Uterus (tissue), 2 donors: ENCODE measurements around the gene MTG2.

ENCODE experiments used
- POLR2A ChIP-seq, 2 donors: fragments of 450-650 bp; IDR thresholded peaks; one replicate each; pipeline ENCODE4 v1.6.1; 2016; ENCODE audit warnings: antibody characterized with exemption in 2 of 2, mild to moderate bottlenecking in 1 of 2, moderate library complexity in 1 of 2
- TF ChIP-seq, protein P1 (sequence below), 4 experiments: fragments of 200-600 bp in 2 of 4; fragments of 450-650 bp in 2 of 4; sonication (generic) in 2 of 4; IDR thresholded peaks; one replicate each; pipeline ENCODE4 v1.5.1; 2016 to 2019; ENCODE audit warnings: antibody characterized with exemption in 4 of 4, mild to moderate bottlenecking in 2 of 4, moderate library complexity in 1 of 4

DNA sequence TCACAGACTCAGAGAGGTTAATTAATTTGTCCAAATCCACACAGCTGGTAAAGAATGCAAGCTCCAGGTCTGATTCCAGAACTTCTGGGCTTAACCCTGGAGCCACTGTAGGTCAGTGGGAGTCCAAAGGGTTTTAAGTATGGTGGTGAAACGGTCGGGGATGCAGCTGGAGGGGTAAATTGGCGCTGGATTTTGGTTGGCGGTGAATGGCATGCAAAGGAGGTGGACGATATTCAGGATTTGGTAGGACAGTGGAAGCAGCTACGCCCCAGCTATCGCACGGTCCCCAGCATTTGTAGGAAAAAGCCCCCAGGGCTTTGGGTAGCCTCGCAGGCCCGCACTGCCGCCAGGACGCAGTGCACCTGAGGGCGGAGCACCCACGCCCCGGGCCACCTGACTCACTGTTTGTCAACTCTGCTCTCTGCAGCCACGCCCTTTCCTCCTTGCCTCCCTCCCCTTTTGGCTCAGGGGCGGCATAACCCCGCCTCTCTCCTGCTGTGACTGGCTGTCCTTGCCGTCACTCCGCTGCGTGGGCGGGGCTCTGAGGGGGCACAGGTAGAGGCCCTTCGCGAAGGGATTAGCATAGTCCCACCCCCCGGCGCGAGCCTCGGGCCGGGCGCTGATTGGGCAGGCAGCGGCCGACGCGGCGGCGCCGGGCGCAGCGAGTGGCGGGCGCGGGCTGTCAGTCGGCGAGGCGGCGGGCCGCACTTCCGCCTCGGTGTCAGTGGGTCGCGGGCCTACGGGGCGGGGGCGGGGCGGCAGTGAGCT lies 55.2 kb downstream of the MTG2 start, which contains the start of gene OSBPL2:
- TF ChIP-seq, protein P1, sequence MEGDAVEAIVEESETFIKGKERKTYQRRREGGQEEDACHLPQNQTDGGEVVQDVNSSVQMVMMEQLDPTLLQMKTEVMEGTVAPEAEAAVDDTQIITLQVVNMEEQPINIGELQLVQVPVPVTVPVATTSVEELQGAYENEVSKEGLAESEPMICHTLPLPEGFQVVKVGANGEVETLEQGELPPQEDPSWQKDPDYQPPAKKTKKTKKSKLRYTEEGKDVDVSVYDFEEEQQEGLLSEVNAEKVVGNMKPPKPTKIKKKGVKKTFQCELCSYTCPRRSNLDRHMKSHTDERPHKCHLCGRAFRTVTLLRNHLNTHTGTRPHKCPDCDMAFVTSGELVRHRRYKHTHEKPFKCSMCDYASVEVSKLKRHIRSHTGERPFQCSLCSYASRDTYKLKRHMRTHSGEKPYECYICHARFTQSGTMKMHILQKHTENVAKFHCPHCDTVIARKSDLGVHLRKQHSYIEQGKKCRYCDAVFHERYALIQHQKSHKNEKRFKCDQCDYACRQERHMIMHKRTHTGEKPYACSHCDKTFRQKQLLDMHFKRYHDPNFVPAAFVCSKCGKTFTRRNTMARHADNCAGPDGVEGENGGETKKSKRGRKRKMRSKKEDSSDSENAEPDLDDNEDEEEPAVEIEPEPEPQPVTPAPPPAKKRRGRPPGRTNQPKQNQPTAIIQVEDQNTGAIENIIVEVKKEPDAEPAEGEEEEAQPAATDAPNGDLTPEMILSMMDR (IDR thresholded peaks at IDR 0.05), result no peak
- TF ChIP-seq POLR2A (IDR thresholded peaks at IDR 0.05), result peak in 1 of 2 donors; percentile 44
